IMR-90 (cell line): Measurements from ENCODE around the gene PRKN. TPM values are rescaled to one million over a fixed set of nuclear protein-coding genes. Genes with fewer than 3 reads are reported as not detected.

Experiments used
- ATAC-seq: fragments of 200-7000 bp; cut with Tn5 transposase; 2 replicates; pipeline ENCODE4 v1.9.1; 2020; ENCODE audit warnings: low read depth, mild to moderate bottlenecking, moderate library complexity
- BruUV-seq: library from RNA; stranded (reverse); fragments of 400-500 nt; replicated peaks from 2 replicates; lab custom pipeline; 2021; lab: Mats Ljungman, UMichigan
- CTCF ChIA-PET: fragments of 300-600 bp; formaldehyde crosslinking; extraction: SDS; loops from one replicate; lab custom pipeline; 2021; ENCODE audit warnings: antibody characterized with exemption; lab: Yijun Ruan, JAX
- POLR2A ChIA-PET: fragments of 300-600 bp; sonication (Branson Sonifier 250); formaldehyde crosslinking; loops from one replicate; lab custom pipeline; 2022; ENCODE audit warnings: antibody characterized with exemption; ENCODE audit not compliant: unreplicated experiment; lab: Charles Lee
- DNase-seq: peaks from one replicate; pipeline ENCODE4 v3.0.0; 2013
- H2AFZ ChIP-seq: replicated peaks from 2 replicates; pipeline ENCODE3; 2013; ENCODE audit warnings: low read length, mild to moderate bottlenecking; ENCODE audit not compliant: poor library complexity
- H2AK5ac ChIP-seq: 2 replicates; pipeline ENCODE4 v1.6.1; 2013; ENCODE audit warnings: low read depth, low read length, inconsistent platforms
- H2AK9ac ChIP-seq: replicated peaks from 2 replicates; pipeline ENCODE3; 2013; ENCODE audit warnings: mild to moderate bottlenecking, low read depth, low read length, moderate library complexity; ENCODE audit not compliant: poor library complexity
- H2BK120ac ChIP-seq: 2 replicates; pipeline ENCODE4 v1.6.1; 2013; ENCODE audit warnings: low read depth, low read length, inconsistent platforms
- H2BK15ac ChIP-seq: 3 replicates; pipeline ENCODE4 v1.6.1; 2013; ENCODE audit warnings: low read depth, low read length, inconsistent platforms
- H2BK20ac ChIP-seq: 2 replicates; pipeline ENCODE4 v1.6.1; 2013; ENCODE audit warnings: low read depth, mild to moderate bottlenecking, inconsistent platforms, low read length, moderate library complexity
- H2BK5ac ChIP-seq: 2 replicates; pipeline ENCODE4 v1.6.1; 2013; ENCODE audit warnings: mild to moderate bottlenecking, low read depth, low read length, inconsistent platforms; ENCODE audit not compliant: poor library complexity, severe bottlenecking
- H3K14ac ChIP-seq: replicated peaks from 2 replicates; pipeline ENCODE4 v1.6.1; 2013; ENCODE audit warnings: low read depth, low read length, inconsistent platforms
- H3K18ac ChIP-seq: 2 replicates; pipeline ENCODE4 v1.6.1; 2013; ENCODE audit warnings: low read depth, low read length, control low read depth
- H3K23ac ChIP-seq: 2 replicates; pipeline ENCODE4 v1.6.1; 2013; ENCODE audit warnings: low read depth, low read length, inconsistent platforms
- H3K27ac ChIP-seq: 2 replicates; pipeline ENCODE4 v1.5.1; 2013; ENCODE audit warnings: mild to moderate bottlenecking, control low read depth, low read length; ENCODE audit not compliant: insufficient read depth
- H3K27me3 ChIP-seq: 2 replicates; pipeline ENCODE4 v1.6.1; 2013; ENCODE audit warnings: low read length; ENCODE audit not compliant: control insufficient read depth, insufficient read depth
- H3K36me3 ChIP-seq: 2 replicates; pipeline ENCODE4 v1.6.1; 2013; ENCODE audit warnings: low read length, mixed read lengths; ENCODE audit not compliant: control insufficient read depth, insufficient read depth
- H3K4ac ChIP-seq: 2 replicates; pipeline ENCODE4 v1.6.1; 2013; ENCODE audit warnings: low read depth, low read length, inconsistent platforms
- H3K4me1 ChIP-seq: 2 replicates; pipeline ENCODE4 v1.6.1; 2013; ENCODE audit warnings: low read length, mixed read lengths; ENCODE audit not compliant: control insufficient read depth, insufficient read depth
- H3K4me2 ChIP-seq: 2 replicates; pipeline ENCODE4 v1.6.1; 2013; ENCODE audit warnings: low read depth, mild to moderate bottlenecking, control low read depth, low read length, moderate library complexity
- H3K4me3 ChIP-seq: 2 replicates; pipeline ENCODE4 v1.5.1; 2013; ENCODE audit warnings: low read depth, mild to moderate bottlenecking, control low read depth, low read length, moderate library complexity; ENCODE audit not compliant: insufficient read depth
- H3K56ac ChIP-seq: 2 replicates; pipeline ENCODE4 v1.6.1; 2013; ENCODE audit warnings: low read length, inconsistent platforms; ENCODE audit not compliant: insufficient read depth; ENCODE audit errors: extremely low read depth
- H3K79me1 ChIP-seq, 2 experiments: 2 replicates each; pipeline ENCODE4 v1.6.1; 2013; ENCODE audit warnings: low read length in 2 of 2, inconsistent platforms in 1 of 2, low read depth in 1 of 2
- H3K9ac ChIP-seq: 2 replicates; pipeline ENCODE4 v1.6.1; 2013; ENCODE audit warnings: low read depth, low read length, control low read depth
- H3K9me1 ChIP-seq: 2 replicates; pipeline ENCODE4 v1.6.1; 2013; ENCODE audit warnings: low read length, inconsistent platforms; ENCODE audit not compliant: insufficient read depth
- H3K9me3 ChIP-seq: 2 replicates; pipeline ENCODE4 v1.6.1; 2013; ENCODE audit warnings: low read length; ENCODE audit not compliant: control insufficient read depth, insufficient read depth
- H4K20me1 ChIP-seq: 2 replicates; pipeline ENCODE4 v1.6.1; 2013; ENCODE audit warnings: low read length, inconsistent platforms; ENCODE audit not compliant: insufficient read depth
- H4K5ac ChIP-seq: 2 replicates; pipeline ENCODE4 v1.6.1; 2013; ENCODE audit warnings: mild to moderate bottlenecking, low read depth, low read length, control low read depth
- H4K8ac ChIP-seq, 2 experiments: 2 replicates each; pipeline ENCODE4 v1.6.1; 2013; ENCODE audit warnings: low read depth in 2 of 2, low read length in 2 of 2, control low read depth in 1 of 2, inconsistent platforms in 1 of 2
- H4K91ac ChIP-seq: 2 replicates; pipeline ENCODE4 v1.6.1; 2013; ENCODE audit warnings: low read depth, low read length, inconsistent platforms; ENCODE audit not compliant: insufficient read depth
- BHLHE40 ChIP-seq: fragments of 150-350 bp; IDR thresholded peaks from 2 replicates; pipeline ENCODE4 v1.6.1; 2016; ENCODE audit warnings: mild to moderate bottlenecking, low read depth, low read length
- CEBPB ChIP-seq: IDR thresholded peaks from 2 replicates; pipeline ENCODE4 v1.6.1; 2012; ENCODE audit warnings: low read depth, low read length, improper control_type of control experiment
- CHD1 ChIP-seq: IDR thresholded peaks from 2 replicates; pipeline ENCODE4 v1.6.1; 2012; ENCODE audit warnings: low read depth, low read length, improper control_type of control experiment
- CTCF ChIP-seq: conservative IDR thresholded peaks from 2 replicates; pipeline ENCODE4 v1.5.1; 2012; ENCODE audit warnings: mild to moderate bottlenecking, low read depth, low read length, improper control_type of control experiment
- ELK1 ChIP-seq: fragments of 150-350 bp; IDR thresholded peaks from 2 replicates; pipeline ENCODE4 v1.6.1; 2016; ENCODE audit warnings: low read depth, mild to moderate bottlenecking, low read length, moderate library complexity, borderline replicate concordance
- FOS ChIP-seq: fragments of 150-350 bp; IDR thresholded peaks from 2 replicates; pipeline ENCODE4 v1.6.1; 2016; ENCODE audit warnings: low read depth, low read length
- MAFK ChIP-seq: IDR thresholded peaks from 2 replicates; pipeline ENCODE4 v1.6.1; 2012; ENCODE audit warnings: low read depth, low read length, improper control_type of control experiment
- MAZ ChIP-seq: IDR thresholded peaks from 2 replicates; pipeline ENCODE4 v1.6.1; 2012; ENCODE audit warnings: low read depth, mild to moderate bottlenecking, low read length, improper control_type of control experiment, moderate library complexity, borderline replicate concordance
- MXI1 ChIP-seq: IDR thresholded peaks from 2 replicates; pipeline ENCODE4 v1.6.1; 2012; ENCODE audit warnings: low read depth, mild to moderate bottlenecking, low read length, moderate library complexity, borderline replicate concordance
- NFE2L2 ChIP-seq: fragments of 150-350 bp; IDR thresholded peaks from 2 replicates; pipeline ENCODE4 v1.6.1; 2016; ENCODE audit warnings: low read depth, mild to moderate bottlenecking, low read length
- POLR2A ChIP-seq: IDR thresholded peaks from 2 replicates; pipeline ENCODE4 v1.6.1; 2012; ENCODE audit warnings: mild to moderate bottlenecking, low read depth, low read length
- RAD21 ChIP-seq: IDR thresholded peaks from 2 replicates; pipeline ENCODE4 v1.6.1; 2012; ENCODE audit warnings: low read length, improper control_type of control experiment
- RCOR1 ChIP-seq: IDR thresholded peaks from 2 replicates; pipeline ENCODE4 v1.6.1; 2012; ENCODE audit warnings: mild to moderate bottlenecking, low read length, improper control_type of control experiment; ENCODE audit not compliant: insufficient replicate concordance
- RFX5 ChIP-seq: IDR thresholded peaks from 2 replicates; pipeline ENCODE4 v1.8.0; 2012; ENCODE audit warnings: low read depth, mild to moderate bottlenecking, low read length, moderate library complexity
- SMC3 ChIP-seq: fragments of 150-350 bp; IDR thresholded peaks from 2 replicates; pipeline ENCODE4 v1.6.1; 2016; ENCODE audit warnings: low read depth, mild to moderate bottlenecking, antibody characterized with exemption, low read length, moderate library complexity
- USF2 ChIP-seq: fragments of 150-350 bp; IDR thresholded peaks from 2 replicates; pipeline ENCODE4 v1.6.1; 2017; ENCODE audit warnings: mild to moderate bottlenecking, antibody characterized with exemption, low read length, low read depth
- WGBS, 2 experiments: methylation state at CpG; one replicate each; pipeline versions ENCODE4 v1.1.5 to v1.1.7; 2013; ENCODE audit warnings: missing lambda C conversion rate in 2 of 2; ENCODE audit not compliant: insufficient read length in 1 of 2; ENCODE audit errors: extremely low coverage in 2 of 2; 5-methylcytosine and 5-hydroxymethylcytosine counted together
- dilution Hi-C: fragments of 300-500 bp; cut with HindIII; formaldehyde crosslinking; loops from one replicate; pipeline ENCODE4 v1.14.3; 2018; ENCODE audit warnings: low sequenced_read_pairs; ENCODE audit not compliant: unreplicated experiment
- in situ Hi-C: fragments of 300-500 bp; cut with MboI; formaldehyde crosslinking; loops from 3 replicates; pipeline ENCODE4 v1.14.3; 2019; ENCODE audit warnings: low sequenced_read_pairs, inconsistent platforms, mixed read lengths
- intact Hi-C: fragments of 100-400 bp; cut with micrococcal nuclease; formaldehyde crosslinking; loops from 2 replicates; pipeline ENCODE4 v1.10.0; 2022
- polyA plus RNA-seq, 3 experiments: library from polyadenylated mRNA; depleted of rRNA; stranded (reverse); fragments of >200 nt; gene quantifications; 2 replicates each; pipeline ENCODE4 v1.2.3, GENCODE V29; 2012; ENCODE audit warnings: low replicate concordance in 1 of 3
- total RNA-seq: library from RNA; depleted of rRNA; stranded (reverse); fragments of >200 nt; gene quantifications from 2 replicates; pipeline ENCODE4 v1.2.3, GENCODE V29; 2012

The PRKN gene
- total and polyA plus RNA-seq, 2 of the 4 experiments (the other 2 are of a cell fraction), result 0.15 to 0.18 TPM

GRCh38 chr6:162336359-162336758, 391.2 kb downstream of the PRKN start:
- in situ Hi-C loops, result no loop called here
- WGBS, 2 experiments, result 100% methylated on average over 1 of the region's 6 CpGs; no CpG with 5 or more reads in 1 of the 2 experiments
- H3K4ac ChIP-seq, result no peak overlapping the region
- no TSS peak for BruUV-seq
- no peak overlapping the region for H3K56ac ChIP-seq
- H2BK120ac ChIP-seq, result no peak overlapping the region
- no peak overlapping the region for H2AK5ac ChIP-seq
- H4K8ac ChIP-seq, result no peak overlapping the region
- no peak overlapping the region for H2BK20ac ChIP-seq
- CTCF ChIA-PET, result no interaction called here
- POLR2A ChIA-PET, result no interaction called here
- intact Hi-C loops, result no loop called here
- no peak overlapping the region for H2AK9ac ChIP-seq
- H4K5ac ChIP-seq, result no peak overlapping the region
- no peak overlapping the region for H3K4me2 ChIP-seq
- no peak overlapping the region for H3K18ac ChIP-seq
- H3K27ac ChIP-seq, result no peak overlapping the region
- TF ChIP-seq USF2 (no peak), CEBPB (no peak), RFX5 (no peak), CHD1 (no peak), FOS (no peak), SMC3 (no peak), MXI1 (no peak), ELK1 (no peak), BHLHE40 (no peak), RCOR1 (no peak), NFE2L2 (no peak), CTCF (no peak), MAZ (no peak), POLR2A (no peak), MAFK (no peak), RAD21 (no peak)
- DNase-seq (no peak), ATAC-seq (no peak)
- H3K4me3 ChIP-seq, result no peak overlapping the region
- H2BK5ac ChIP-seq, result no peak overlapping the region
- no peaks in the 10 kb centered on the region for H3K9me1 ChIP-seq
- H4K20me1 ChIP-seq, result no peaks in the 10 kb centered on the region
- H3K27me3 ChIP-seq, result no peaks in the 10 kb centered on the region
- dilution Hi-C loops, result no loop called here
- no peaks in the 10 kb centered on the region for H3K4me1 ChIP-seq
- no peak overlapping the region for H3K9ac ChIP-seq
- no peak overlapping the region for H2AFZ ChIP-seq
- H3K79me1 ChIP-seq, result no peaks in the 10 kb centered on the region
- no peak overlapping the region for H4K91ac ChIP-seq
- H2BK15ac ChIP-seq, result no peak overlapping the region
- H3K36me3 ChIP-seq, result no peaks in the 10 kb centered on the region
- H3K23ac ChIP-seq, result no peak overlapping the region
- no peak overlapping the region for H3K14ac ChIP-seq
- peaks cover 9% of the 10 kb centered on the region for H3K9me3 ChIP-seq
